Stimulated activated CD4-positive, alpha-beta T cell treated with anti-CD3 and anti-CD28 coated beads, Interleukin-1b, Interleukin-23, amount 100 ng/mL, for 48 hours (primary cell): ENCODE results near the gene SIRT3.
"Not testable (repeated sequence)": the region's sequence is repeated elsewhere in the genome, so short reads cannot be mapped to it uniquely, and the experiment has no call there.

ENCODE experiments used
- DNase-seq: peaks from one replicate; pipeline ENCODE4 v3.0.0-alpha.2; 2020

Gene SIRT3

DNA sequence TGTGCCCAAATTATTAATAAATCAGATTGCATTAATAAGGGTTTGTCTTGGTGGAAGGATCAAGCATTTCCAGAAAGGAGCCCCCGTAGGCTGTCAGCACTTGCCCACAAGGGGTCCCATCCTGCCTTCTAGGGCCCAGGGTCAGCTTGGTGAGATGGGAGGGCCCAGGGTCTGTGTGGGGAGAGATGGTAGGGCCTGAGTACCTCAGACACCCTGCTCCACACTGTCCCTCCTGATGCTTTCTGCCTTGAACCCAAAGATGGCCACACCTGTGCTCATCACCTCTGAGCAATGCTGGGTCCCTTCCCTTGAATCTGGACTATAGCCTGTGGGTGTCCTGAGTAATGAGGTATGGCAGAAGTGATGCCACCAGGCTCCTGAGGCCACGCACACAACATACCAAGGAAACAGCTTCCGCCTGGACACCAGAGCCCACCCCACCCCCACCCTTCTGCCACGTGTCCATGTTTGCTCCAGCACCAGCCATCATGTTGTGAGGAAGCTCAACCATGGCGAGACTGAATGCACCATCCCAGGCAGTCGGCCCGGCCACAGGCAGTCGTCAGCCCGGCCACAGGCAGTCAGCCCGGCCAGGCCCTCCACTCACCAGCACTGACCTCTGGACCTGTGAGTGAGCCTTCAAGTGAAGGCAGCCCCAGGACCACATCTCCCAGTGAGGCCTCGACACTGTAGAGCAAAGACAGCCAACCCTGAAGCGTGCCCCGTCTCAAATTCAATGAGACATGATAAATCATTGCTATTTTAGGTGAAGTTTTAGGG is 35.7 kb downstream of the SIRT3 start:
- no peak for DNase-seq

DNA sequence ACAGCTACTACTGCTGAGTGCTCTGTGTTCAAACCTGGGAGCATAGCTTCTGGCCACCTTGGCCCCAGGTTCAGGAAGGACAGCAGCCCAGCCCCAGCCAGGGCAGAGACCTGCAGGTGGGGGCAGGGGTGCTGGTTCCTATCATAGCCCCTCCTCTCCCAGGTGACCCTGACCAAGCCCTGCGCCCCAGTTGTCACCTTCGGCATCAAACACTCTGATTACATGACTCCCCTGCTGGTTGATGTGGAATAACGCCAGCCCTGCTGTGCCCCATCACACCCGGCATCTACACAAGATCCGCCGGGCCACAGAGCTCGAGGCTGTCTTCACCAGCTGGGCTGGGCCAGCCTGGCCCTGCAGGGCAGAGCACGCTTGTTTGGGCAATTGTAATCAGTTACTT is 36.4 kb downstream of the SIRT3 start:
- no peak for DNase-seq

DNA sequence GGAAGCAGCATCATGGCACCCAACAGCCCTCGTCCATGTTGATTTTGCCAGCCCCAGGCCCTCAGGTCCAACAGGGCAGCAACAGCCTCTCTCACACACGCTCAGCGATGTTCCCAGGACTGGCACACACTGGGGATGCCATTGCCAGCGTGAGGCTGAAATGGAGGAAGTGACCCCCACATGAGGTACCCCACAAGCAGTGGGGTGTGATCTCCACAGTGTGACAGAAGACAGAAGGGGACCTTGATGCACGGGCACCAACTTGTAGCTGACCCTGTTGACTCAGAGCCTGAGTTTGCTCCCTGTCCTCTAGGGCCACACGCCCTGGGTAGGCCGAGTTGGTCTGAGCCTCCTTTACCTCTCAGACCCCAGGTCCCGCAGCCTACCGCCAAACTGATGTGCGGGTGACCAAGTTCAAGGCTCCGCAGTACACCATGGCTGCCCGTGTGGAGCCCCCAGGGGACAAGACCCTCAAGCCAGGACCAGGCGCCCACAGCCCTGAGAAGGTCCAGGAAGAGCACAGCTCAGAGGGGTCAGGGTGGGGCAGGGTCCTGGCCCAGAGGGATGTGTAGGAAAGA is 37.0 kb downstream of the SIRT3 start:
- DNase-seq = no peak

DNA sequence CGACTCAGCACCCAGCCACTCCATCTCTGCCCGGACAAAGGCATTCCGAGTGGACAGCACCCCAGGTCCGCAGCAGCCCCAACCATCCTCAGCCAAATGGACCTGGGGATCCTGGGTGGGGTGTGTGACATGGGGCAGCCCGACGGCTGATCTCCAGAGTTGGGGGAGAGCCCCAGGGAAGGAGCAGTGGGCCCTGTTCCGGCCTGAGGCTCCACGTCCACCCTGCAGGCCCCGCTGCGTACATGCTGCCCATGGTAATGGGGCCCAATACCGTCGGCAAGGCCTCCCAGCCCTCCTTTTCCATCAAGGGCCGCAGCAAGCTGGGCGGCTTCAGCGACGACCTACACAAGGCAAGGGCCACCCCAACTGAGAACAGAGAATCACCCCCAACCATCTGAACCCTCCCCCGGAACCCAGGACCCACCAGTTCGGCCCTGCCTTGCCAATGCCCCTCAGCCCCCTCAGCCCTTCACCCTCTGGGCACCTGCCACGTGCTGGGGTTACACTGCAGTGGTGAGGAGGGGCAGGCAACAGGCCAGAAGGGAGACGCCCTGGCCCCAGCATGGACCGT is 37.8 kb downstream of the SIRT3 start:
- no peak for DNase-seq

DNA sequence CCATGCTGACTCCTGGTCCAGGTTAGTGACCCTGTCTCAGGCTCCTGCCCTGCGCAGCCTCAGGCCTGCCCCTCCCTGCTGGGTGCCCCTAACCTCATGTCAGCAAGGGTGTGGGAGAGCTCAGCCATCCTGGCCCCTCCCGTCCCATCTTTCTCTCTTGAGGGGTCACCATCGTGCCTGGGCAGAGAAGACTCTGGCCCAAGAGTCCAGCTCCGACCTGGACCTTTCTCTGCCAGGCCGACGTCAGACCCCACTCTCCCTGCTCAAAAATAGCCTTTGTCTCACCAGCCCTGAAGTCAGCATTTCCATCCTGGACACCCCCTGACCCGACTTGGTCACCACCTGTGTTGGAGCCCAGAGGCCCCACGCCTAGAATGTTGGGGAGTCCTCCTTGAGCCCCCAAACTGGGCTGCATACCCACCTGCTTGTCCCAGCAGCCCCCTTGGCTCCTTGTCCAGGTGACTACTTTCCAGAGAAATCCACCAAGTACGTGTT is 38.4 kb downstream of the SIRT3 start:
- DNase-seq = no peak

DNA sequence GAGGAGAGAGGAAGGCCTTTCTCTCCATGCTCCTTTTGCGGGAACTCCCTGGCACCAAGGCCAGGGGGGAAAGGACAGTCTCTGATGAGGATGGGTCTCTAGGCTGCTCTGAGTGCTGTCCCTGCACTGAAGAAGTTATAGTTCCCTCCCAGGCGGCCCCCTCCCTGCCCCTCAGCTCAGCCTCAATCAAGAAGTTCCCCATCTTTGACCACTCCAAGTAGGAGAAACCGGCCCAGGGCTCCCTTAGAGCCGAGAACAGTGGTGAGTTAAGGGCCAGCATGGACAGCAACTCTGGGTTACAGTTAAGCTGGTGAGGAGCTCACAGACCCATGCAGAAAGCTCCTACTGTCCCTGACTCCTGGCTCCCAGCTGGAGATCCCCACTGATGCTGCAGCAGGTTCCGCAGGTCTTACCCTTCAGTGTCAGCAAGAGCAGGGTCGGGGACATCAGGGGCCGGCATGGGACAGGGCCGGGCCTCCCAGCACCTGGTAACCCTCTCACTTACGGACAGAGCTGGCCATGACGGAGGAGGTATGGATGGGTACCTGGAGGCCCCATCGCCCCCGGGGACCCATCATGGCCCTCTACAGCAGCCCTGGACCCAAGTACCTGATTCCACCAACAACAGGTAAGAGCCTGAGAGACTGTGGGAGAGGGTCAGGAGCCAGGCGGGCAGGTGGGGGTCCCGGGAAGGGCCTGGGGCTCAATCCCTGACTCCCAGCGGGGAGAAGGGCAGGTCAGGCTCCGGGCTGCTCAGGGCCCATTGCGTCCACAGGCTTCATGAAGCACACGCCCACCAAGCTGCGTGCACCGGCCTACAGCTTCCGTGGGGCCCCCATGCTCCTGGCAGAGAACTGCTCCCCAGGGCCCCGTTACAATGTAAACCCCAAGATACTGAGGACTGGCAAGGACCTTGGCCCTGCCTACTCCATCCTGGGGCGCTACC is 39.1 kb downstream of the SIRT3 start:
- DNase-seq = no peak

DNA sequence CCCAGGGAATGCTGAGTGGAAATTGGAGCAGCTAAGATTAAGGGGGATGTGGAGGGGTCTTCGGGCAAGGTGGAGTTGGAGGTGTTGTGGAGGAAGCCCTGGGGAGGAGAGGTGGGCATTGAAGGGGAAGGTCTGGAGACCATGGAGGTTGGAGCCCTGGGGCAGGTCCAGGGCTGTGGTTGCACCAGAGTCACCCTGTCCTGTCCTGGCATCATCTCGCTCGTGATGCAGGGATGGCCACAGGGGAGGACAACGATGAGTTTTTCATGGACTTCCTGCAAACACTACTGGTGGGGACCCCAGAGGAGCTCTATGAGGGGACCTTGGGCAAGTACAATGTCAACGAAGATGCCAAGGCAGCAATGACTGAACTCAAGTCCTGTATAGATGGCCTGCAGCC is 42.7 kb downstream of the SIRT3 start:
- not testable (repeated sequence) for DNase-seq

DNA sequence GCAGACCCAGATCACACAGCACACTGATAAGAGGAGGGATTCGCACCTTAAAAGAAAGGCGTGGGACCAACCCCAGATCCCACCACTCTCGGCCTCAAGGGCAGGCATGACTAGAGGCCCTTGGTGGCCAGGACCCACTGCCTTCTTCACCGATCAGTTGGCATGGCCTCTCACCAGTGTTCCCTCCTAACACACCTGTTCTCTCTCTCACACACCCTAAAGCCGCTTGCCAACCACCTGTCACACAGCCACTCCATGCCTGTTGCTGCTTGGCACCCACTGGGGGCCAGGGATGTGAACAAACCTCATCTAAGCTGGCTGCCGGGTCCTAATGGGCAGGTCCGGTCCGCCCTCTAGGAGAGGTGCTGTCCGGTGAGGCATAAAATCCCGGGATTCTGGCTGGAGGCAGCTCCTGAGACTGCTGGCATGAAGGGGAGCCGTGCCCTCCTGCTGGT is 43.4 kb downstream of the SIRT3 start, which contains the start of gene SCGB1C1:
Gene SCGB1C1, plus strand, starts transcription at position 405 of the 455 bp plus-strand sequence. Its CDS starts 22 bp downstream, at position 427.
- DNase-seq = not testable (repeated sequence)

DNA sequence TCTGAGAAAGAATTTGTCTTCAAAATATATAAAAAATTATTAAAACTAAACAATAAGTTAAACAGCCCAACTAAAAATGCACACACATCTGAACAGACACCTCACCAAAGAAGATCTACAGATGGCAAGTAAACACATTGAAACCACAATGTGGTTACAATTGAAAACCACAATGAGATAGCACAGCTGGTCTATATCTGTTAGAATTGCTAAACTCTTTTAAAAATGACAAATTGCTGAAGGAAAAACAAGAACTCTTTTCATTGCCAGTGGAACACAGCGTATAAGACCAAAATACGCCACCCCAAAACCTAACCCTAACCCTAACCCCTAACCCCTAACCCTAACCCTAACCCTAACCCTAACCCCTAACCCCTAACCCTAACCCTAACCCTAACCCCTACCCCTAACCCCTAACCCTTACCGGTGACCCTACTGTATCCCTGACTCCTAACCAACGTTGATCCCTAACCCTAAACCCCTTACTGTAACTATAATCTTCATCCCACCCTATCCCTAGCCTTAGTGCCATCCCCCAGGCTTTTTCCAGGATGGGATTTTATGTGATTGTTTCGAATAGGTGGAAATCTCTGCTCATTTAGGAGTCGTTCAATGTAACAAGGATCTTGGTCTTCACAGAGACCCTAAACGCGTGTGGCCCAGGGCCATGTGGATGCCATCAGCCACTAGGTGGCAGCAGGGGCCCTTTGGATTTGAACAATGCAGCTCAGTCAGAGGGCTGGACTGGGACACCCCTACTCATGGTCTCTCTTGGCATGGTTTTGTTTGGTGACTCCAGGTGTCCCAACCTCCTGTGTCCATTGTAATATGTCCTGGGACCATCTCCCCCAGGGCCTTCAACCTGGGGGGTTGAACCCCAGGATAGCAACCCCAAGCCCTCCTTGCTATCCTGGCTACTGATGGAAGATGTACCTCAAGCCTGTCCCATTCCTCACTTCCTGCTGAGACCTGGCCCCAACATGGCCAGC is 44.4 kb downstream of the SIRT3 start:
- DNase-seq = peak; percentile 37

DNA sequence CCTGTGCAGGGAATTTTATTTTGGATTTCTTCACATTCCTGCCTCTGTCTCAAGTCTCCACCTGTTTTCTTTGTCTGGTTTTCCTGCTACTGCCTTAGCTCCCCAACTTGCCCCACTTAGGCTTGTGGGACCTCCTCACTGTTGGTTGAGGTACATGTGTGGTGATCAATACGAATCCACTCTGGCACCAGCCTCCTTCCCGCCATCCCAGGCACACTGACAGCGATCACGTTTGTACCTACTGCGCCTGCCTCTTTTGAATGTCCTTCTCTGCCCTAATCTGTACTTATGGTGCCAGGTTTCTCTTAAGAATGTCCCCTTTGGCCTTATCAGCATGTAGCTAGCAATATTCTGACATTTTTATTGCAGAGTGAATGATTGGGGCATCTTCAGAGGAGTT is 45.6 kb downstream of the SIRT3 start:
- not testable (repeated sequence) for DNase-seq

DNA sequence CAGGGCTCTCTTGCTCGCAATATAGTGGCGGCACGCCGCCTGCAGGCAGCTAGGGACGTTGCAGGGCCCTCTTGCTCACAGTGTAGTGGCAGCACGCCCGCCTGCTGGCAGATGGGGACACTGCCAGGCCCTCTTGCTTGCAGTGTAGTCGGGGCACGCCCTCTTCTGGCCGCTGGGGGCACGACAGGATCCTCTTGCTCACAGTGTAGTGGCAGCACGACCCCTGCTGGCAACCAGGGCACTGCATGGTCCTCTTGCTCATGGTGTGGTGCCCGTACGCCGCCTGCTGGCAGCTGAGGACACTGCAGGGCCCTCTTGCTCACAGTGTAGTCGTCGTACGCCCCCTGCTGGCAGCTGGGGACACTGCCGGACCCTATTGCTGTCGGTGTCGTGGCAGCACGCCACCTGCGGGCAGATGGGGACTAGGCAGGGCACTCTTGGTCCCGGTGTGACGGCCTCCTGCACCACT is 46.3 kb downstream of the SIRT3 start:
- DNase-seq = peak; percentile 86

DNA sequence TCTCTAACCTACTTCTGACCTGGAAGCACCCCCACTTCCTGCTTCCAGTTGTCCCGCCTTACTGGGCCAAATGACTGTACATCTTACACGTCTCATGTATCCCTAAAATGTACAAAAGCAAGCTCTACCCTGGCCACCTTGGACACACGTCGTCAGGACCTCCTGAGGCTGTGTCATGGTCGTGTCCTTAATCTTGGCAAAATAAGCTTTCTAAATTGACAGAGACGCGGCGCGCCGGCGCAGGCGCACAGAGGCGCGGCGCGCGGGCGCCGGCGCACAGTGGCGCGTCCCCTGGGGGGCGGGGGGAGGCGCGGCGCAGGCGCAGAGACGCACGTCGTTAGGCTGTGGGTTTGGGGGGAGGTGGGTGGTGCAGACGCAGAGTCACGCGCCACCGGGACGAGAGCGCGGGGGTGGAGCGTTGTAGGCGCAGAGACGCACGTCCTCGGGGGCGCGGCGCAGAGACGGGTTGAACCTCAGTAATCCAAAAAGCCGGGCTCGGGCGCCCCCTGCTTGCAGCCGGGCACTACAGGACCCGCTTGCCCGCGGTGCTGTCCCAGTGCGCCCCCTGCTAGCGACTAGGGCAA is 46.9 kb downstream of the SIRT3 start:
- DNase-seq = peak; percentile 3

DNA sequence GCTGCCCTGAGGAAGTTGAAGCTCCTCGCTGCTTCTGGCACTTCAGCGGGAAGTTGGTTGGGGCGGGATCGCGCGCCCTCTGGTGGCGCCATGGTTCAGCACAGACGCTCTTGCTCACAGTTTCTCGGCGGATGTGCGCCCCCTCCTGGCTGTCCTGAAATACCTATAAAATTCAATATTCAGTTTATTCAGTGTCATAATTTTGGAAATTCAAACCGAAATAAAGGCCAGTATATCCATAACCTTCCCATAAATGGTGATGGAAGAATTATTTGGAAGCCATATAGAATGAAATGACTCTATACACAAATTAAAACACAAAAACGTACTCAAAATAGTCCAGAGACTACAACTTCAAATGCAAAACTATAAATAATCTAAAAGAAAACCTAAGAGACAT is 55.9 kb downstream of the SIRT3 start:
- DNase-seq = not testable (repeated sequence)
